ENCODE measurements around the gene TASL.

The TASL gene, protein sequence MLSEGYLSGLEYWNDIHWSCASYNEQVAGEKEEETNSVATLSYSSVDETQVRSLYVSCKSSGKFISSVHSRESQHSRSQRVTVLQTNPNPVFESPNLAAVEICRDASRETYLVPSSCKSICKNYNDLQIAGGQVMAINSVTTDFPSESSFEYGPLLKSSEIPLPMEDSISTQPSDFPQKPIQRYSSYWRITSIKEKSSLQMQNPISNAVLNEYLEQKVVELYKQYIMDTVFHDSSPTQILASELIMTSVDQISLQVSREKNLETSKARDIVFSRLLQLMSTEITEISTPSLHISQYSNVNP

GRCh38 chrX:30577362-30577991 lies at the start of gene TASL:
Gene TASL (minus strand): TSS chrX:30577766. CDS start chrX:30560355, 17,411 bp downstream.
- TF ChIP-seq ZFX (IDR thresholded peaks at IDR 0.05; ENCODE audit: borderline replicate concordance): no peak
- TF ChIP-seq, protein P1, sequence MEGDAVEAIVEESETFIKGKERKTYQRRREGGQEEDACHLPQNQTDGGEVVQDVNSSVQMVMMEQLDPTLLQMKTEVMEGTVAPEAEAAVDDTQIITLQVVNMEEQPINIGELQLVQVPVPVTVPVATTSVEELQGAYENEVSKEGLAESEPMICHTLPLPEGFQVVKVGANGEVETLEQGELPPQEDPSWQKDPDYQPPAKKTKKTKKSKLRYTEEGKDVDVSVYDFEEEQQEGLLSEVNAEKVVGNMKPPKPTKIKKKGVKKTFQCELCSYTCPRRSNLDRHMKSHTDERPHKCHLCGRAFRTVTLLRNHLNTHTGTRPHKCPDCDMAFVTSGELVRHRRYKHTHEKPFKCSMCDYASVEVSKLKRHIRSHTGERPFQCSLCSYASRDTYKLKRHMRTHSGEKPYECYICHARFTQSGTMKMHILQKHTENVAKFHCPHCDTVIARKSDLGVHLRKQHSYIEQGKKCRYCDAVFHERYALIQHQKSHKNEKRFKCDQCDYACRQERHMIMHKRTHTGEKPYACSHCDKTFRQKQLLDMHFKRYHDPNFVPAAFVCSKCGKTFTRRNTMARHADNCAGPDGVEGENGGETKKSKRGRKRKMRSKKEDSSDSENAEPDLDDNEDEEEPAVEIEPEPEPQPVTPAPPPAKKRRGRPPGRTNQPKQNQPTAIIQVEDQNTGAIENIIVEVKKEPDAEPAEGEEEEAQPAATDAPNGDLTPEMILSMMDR (IDR thresholded peaks at IDR 0.05): no peak
- no peak within 1 kb of the TSS for H3K27ac ChIP-seq

- no peak overlapping the region for H3K27ac ChIP-seq
- TF ChIP-seq, protein P1 (IDR thresholded peaks at IDR 0.05): no peak
- TF ChIP-seq ZFX (IDR thresholded peaks at IDR 0.05; ENCODE audit: borderline replicate concordance): no peak
These were observed 48.8 kb upstream of the TASL start for GRCh38 chrX:30626402-30626801.

DNA sequence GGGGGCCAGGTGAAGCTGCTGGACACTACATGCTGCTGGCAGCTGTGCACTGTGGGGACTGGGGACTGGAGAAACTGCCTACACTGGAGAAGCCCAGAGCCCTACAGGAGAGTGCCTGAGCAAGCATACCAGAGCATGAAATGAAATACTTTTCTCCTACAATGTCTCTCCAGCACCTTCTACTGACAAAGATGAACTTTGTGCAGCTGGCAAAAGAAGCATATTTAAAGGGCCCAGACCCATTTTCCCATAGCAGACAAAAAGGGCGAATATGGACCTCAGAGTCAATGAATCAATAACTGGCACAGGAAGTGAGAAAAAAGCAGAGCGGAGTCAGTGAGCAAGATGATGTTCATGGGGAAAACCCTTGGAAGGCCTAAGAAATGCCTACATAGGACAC lies 44.8 kb upstream of the TASL start:
- no peak overlapping the region for H3K27ac ChIP-seq

GRCh38 chrX:30620980-30621618 lies 43.5 kb upstream of the TASL start:
- TF ChIP-seq, protein P1 (IDR thresholded peaks at IDR 0.05): no peak
- TF ChIP-seq ZFX (IDR thresholded peaks at IDR 0.05; ENCODE audit: borderline replicate concordance): no peak
- no peak overlapping the region for H3K27ac ChIP-seq

More for the DNA sequence above, 44.8 kb upstream of the TASL start:
- no peak for TF ChIP-seq ZFX (IDR thresholded peaks at IDR 0.05; ENCODE audit: borderline replicate concordance)
- TF ChIP-seq, protein P1 (IDR thresholded peaks at IDR 0.05): no peak

- no peak for TF ChIP-seq ZFX (IDR thresholded peaks at IDR 0.05; ENCODE audit: borderline replicate concordance)
- TF ChIP-seq, protein P1 (IDR thresholded peaks at IDR 0.05): no peak
- H3K27ac ChIP-seq: no peak overlapping the region
These were observed 42.6 kb upstream of the TASL start for GRCh38 chrX:30620125-30620524.

- TF ChIP-seq, protein P1 (IDR thresholded peaks at IDR 0.05): peak; percentile 34
- TF ChIP-seq ZFX (IDR thresholded peaks at IDR 0.05; ENCODE audit: borderline replicate concordance): no peak
- no peak overlapping the region for H3K27ac ChIP-seq
These were observed 40.7 kb upstream of the TASL start for GRCh38 chrX:30618160-30618765.

Data from 22Rv1 (cell line).